Measurements from ENCODE around the gene TMEM247.
"Not testable (repeated sequence)": the region's sequence is repeated elsewhere in the genome, so short reads cannot be mapped to it uniquely, and the experiment has no call there.

The TMEM247 gene

GRCh38 chr2:46517485-46517884 is 38.1 kb downstream of the TMEM247 start:
- DNase-seq, result no peak

GRCh38 chr2:46518861-46519260 is 39.5 kb downstream of the TMEM247 start:
- no peak for DNase-seq

GRCh38 chr2:46519265-46519664 is 39.9 kb downstream of the TMEM247 start:
- no peak for DNase-seq

GRCh38 chr2:46520130-46520711 is 40.9 kb downstream of the TMEM247 start:
- DNase-seq, result no peak

GRCh38 chr2:46521215-46521683 is 41.9 kb downstream of the TMEM247 start:
- DNase-seq, result no peak

- not testable (repeated sequence) for DNase-seq
Measured at GRCh38 chr2:46522385-46522784, 43.0 kb downstream of the TMEM247 start.

- no peak for DNase-seq
Measured at GRCh38 chr2:46525522-46526155, 46.3 kb downstream of the TMEM247 start.

- no peak for DNase-seq
Measured at GRCh38 chr2:46528880-46529279, 49.5 kb downstream of the TMEM247 start.

- DNase-seq, result no peak
Measured at GRCh38 chr2:46530639-46531038, 51.3 kb downstream of the TMEM247 start.

- no peak for DNase-seq
Measured at GRCh38 chr2:46531863-46532262, 52.5 kb downstream of the TMEM247 start.
